Measurements from ENCODE around the gene TMEM128. TPM values are rescaled to one million over a fixed set of nuclear protein-coding genes. Genes with fewer than 3 reads are reported as not detected.

Gene TMEM128
- total RNA-seq, 2 experiments from 2014 or later = 13.9 to 20.6 TPM

DNA sequence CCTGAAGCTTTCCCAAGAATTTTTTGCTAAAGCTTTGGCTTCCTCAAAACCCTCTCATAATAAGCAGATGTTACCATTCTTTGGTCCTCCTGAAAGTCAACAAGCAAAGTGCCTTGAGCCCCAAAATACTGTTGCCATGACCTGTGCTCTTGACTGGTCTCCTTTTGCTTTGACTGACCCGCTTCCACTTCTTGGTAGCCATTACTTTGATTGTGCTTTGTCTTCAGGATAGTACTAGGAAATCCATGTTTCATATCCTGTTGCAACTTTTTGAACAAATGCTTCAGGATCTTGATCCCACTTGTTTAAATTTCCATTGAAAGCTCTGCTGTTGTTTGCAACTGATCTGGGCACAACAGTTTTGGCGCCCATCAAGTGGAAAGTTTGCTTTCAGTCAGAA, 14.4 kb downstream of the TMEM128 start:
- intact Hi-C loops (cut with micrococcal nuclease; ENCODE audit: unreplicated experiment) = no loop called here
- Histone ChIP-seq H3K4me1 (ENCODE audit: insufficient read depth, low read length, poor library complexity, severe bottlenecking) (no peaks in the 10 kb centered on the region), H3K9me3 (ENCODE audit: low read length) (no peaks in the 10 kb centered on the region), H3K36me3 (ENCODE audit: insufficient read depth, low read length) (peaks cover 25% of the 10 kb centered on the region), H3K9me2 (ENCODE audit: insufficient read depth, low read length) (no peaks in the 10 kb centered on the region), H2AFZ (ENCODE audit: low read length) (no peak overlapping the region), H3K4me3 (ENCODE audit: low read depth, low read length, poor library complexity, severe bottlenecking) (no peak overlapping the region), H3K27ac (ENCODE audit: low read depth, low read length, poor library complexity, severe bottlenecking) (no peak overlapping the region), H3K79me2 (ENCODE audit: insufficient read depth, low read depth, low read length) (no peaks in the 10 kb centered on the region), H3K4me2 (ENCODE audit: low read length) (no peak overlapping the region), H4K20me1 (ENCODE audit: insufficient read depth, low read length) (no peaks in the 10 kb centered on the region)
- POLR2A ChIA-PET = no interaction called here
- DNase-seq (ENCODE audit: low spot score) = no peak
- BruUV-seq (replicated peaks) = no TSS peak
- CTCF ChIA-PET (ENCODE audit: unreplicated experiment) = no interaction called here
- TF ChIP-seq CTCF (conservative IDR thresholded peaks at IDR 0.05; ENCODE audit: low read length) (no peak), EZH2phosphoT487 (IDR thresholded peaks at IDR 0.05; ENCODE audit: borderline replicate concordance, low read depth, low read length) (no peak)

GRCh38 chr4:4228356-4228668, 19.7 kb downstream of the TMEM128 start:
- no peaks in the 10 kb centered on the region for H3K9me2 ChIP-seq (ENCODE audit: insufficient read depth, low read length)
- intact Hi-C loops (cut with micrococcal nuclease; ENCODE audit: unreplicated experiment) = no loop called here
- no peaks in the 10 kb centered on the region for H3K4me1 ChIP-seq (ENCODE audit: insufficient read depth, low read length, poor library complexity, severe bottlenecking)
- H2AFZ ChIP-seq (ENCODE audit: low read length) = no peak overlapping the region
- ChIA-PET CTCF (ENCODE audit: unreplicated experiment) (no interaction called here), POLR2A (no interaction called here)
- DNase-seq (ENCODE audit: low spot score) = no peak
- TF ChIP-seq CTCF (conservative IDR thresholded peaks at IDR 0.05; ENCODE audit: low read length) (no peak), EZH2phosphoT487 (IDR thresholded peaks at IDR 0.05; ENCODE audit: borderline replicate concordance, low read depth, low read length) (no peak)
- no peaks in the 10 kb centered on the region for H3K36me3 ChIP-seq (ENCODE audit: insufficient read depth, low read length)
- H4K20me1 ChIP-seq (ENCODE audit: insufficient read depth, low read length) = no peaks in the 10 kb centered on the region
- H3K4me3 ChIP-seq (ENCODE audit: low read depth, low read length, poor library complexity, severe bottlenecking) = no peak overlapping the region
- no peaks in the 10 kb centered on the region for H3K9me3 ChIP-seq (ENCODE audit: low read length)
- no peak overlapping the region for H3K27ac ChIP-seq (ENCODE audit: low read depth, low read length, poor library complexity, severe bottlenecking)
- H3K4me2 ChIP-seq (ENCODE audit: low read length) = no peak overlapping the region
- H3K79me2 ChIP-seq (ENCODE audit: insufficient read depth, low read depth, low read length) = no peaks in the 10 kb centered on the region
- BruUV-seq (replicated peaks) = no TSS peak

DNA sequence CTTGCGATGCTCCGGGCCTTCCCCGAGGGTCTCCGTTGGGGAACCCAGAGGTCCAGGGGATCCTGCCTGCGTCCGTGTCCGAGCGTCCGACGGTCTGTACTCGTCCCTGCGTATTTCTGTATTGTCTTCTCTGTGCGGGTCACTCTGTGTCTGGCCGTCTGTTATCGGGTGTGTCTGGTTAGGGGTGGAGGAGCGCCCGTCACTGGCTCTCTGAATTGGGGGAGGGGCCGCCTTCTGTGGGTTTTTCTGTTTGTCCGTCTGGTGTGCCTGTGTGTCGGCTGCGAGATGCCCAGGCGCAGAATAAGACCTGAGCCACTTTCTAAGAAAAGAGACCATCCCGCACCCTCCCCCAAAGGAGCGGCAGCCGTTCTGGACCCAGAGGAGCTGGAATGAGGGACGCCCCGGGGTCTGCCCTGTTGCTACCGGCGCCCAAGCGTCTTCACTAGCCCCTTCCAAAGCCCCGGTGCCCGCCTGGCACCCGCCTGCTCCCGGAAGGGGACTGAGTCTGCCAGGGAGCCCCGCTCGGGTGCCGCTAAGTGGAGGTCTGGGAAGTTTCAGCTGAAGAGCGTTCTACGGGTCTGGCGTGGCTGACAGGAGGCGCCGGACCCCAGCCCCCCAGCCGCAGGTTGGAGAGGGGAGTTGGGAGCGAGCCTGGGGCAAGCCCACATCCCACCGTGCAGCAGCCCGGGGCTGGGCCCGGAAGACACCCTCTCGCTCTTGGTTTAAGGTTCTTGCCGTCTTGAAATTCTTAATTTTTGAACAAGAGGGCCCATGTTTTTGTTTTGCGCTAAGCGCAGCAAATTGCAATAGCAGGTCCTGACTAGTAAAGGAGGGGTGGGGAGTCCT, 20.3 kb downstream of the TMEM128 start:
- H4K20me1 ChIP-seq (ENCODE audit: insufficient read depth, low read length) = no peaks in the 10 kb centered on the region
- no peak overlapping the region for H3K27ac ChIP-seq (ENCODE audit: low read depth, low read length, poor library complexity, severe bottlenecking)
- no peaks in the 10 kb centered on the region for H3K9me3 ChIP-seq (ENCODE audit: low read length)
- H3K79me2 ChIP-seq (ENCODE audit: insufficient read depth, low read depth, low read length) = no peaks in the 10 kb centered on the region
- no peak overlapping the region for H2AFZ ChIP-seq (ENCODE audit: low read length)
- POLR2A ChIA-PET = no interaction called here
- H3K4me3 ChIP-seq (ENCODE audit: low read depth, low read length, poor library complexity, severe bottlenecking) = no peak overlapping the region
- H3K36me3 ChIP-seq (ENCODE audit: insufficient read depth, low read length) = no peaks in the 10 kb centered on the region
- no peak overlapping the region for H3K4me2 ChIP-seq (ENCODE audit: low read length)
- no peaks in the 10 kb centered on the region for H3K4me1 ChIP-seq (ENCODE audit: insufficient read depth, low read length, poor library complexity, severe bottlenecking)
- no peak for DNase-seq (ENCODE audit: low spot score)
- no peak for TF ChIP-seq CTCF (conservative IDR thresholded peaks at IDR 0.05; ENCODE audit: low read length)
- BruUV-seq (replicated peaks) = no TSS peak
- intact Hi-C loops (cut with micrococcal nuclease; ENCODE audit: unreplicated experiment) = no loop called here
- no peaks in the 10 kb centered on the region for H3K9me2 ChIP-seq (ENCODE audit: insufficient read depth, low read length)
- CTCF ChIA-PET (ENCODE audit: unreplicated experiment) = no interaction called here

Data from OCI-LY7 (cell line).